SJSA1 (cell line): ENCODE results near the gene KIF26B. TPM values are rescaled to one million over a fixed set of nuclear protein-coding genes. Genes with fewer than 3 reads are reported as not detected.
A peak's percentile ranks its signal among the peaks of the same experiment; 100 is the strongest.
"Not testable (repeated sequence)": the region's sequence is repeated elsewhere in the genome, so short reads cannot be mapped to it uniquely, and the experiment has no call there.

Experiments
- DNase-seq, 2 experiments: peaks; one replicate each; pipeline ENCODE4 v3.0.0-alpha.2; 2015 to 2020; ENCODE audit warnings: low spot score in 2 of 2, low read depth in 1 of 2
- H3K27ac ChIP-seq: fragments of 250-450 bp; sonication (Bioruptor Pico); 2 replicates; pipeline ENCODE4 v1.5.1; 2020; ENCODE audit warnings: mild to moderate bottlenecking, moderate library complexity
- H3K27me3 ChIP-seq: fragments of 250-450 bp; sonication (Bioruptor Pico); replicated peaks from 2 replicates; pipeline ENCODE4 v1.5.1; 2020; ENCODE audit warnings: mild to moderate bottlenecking, moderate library complexity
- H3K36me3 ChIP-seq: fragments of 250-450 bp; sonication (Bioruptor Pico); 2 replicates; pipeline ENCODE4 v1.5.1; 2020; ENCODE audit warnings: mild to moderate bottlenecking
- H3K4me1 ChIP-seq: fragments of 250-450 bp; sonication (Bioruptor Pico); replicated peaks from 2 replicates; pipeline ENCODE4 v1.6.1; 2021; ENCODE audit warnings: mild to moderate bottlenecking
- H3K4me3 ChIP-seq: fragments of 250-450 bp; sonication (Bioruptor Pico); 2 replicates; pipeline ENCODE4 v1.5.1; 2020; ENCODE audit warnings: mild to moderate bottlenecking
- H3K9me3 ChIP-seq: fragments of 250-450 bp; sonication (Bioruptor Pico); replicated peaks from 2 replicates; pipeline ENCODE4 v1.5.1; 2020; ENCODE audit warnings: mild to moderate bottlenecking
- total RNA-seq: library from RNA; depleted of rRNA; stranded (reverse); fragments of >200 nt; shearing (Covaris generic); gene quantifications from 2 replicates; pipeline ENCODE4 v1.2.3, GENCODE V29; 2014

Gene KIF26B
- total RNA-seq, 1 experiment from 2014 or later = 5.9 TPM

DNA sequence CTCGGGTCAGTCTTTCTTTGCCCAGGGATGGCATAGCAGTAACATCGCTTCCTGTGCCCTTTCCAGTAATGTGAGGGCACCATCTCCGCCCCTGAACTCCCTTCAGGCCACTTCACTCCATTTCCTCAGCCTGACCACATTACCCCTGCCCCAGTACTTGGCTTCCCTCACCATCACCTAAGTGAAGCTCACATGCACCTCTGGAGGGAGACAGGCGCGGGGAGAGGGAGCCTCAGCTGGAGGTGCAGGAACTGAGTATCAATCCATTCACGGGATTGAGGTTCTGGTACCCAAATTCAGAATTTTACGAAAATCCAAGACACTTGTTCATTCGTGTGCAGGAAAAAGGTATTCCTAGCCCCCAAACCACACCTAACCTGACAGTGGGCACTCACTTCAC is 540.4 kb downstream of the KIF26B start:
- no peak for DNase-seq
- no peaks in the 10 kb centered on the region for H3K36me3 ChIP-seq
- H3K27me3 ChIP-seq = no peaks in the 10 kb centered on the region
- H3K4me3 ChIP-seq = no peak overlapping the region
- no peaks in the 10 kb centered on the region for H3K9me3 ChIP-seq
- H3K27ac ChIP-seq = no peak overlapping the region
- no peaks in the 10 kb centered on the region for H3K4me1 ChIP-seq

DNA sequence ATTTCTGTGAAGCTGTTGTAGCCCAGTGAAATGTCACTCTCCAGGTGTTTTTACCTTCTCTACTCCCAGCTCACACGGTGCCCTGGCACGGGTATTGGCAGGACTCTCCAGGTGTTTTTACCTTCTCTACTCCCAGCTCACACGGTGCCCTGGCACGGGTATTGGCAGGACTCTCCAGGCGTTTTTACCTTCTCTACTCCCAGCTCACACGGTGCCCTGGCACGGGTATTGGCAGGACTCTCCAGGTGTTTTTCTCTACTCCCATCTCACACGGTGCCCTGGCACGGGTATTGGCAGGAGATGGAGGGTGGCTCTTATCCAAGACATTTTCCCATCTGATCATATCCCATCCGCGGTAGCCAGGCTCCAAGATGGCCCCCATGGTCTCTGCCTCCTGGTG is 540.9 kb downstream of the KIF26B start:
- DNase-seq, H3K27me3 ChIP-seq, H3K36me3 ChIP-seq, H3K4me3 ChIP-seq, H3K27ac ChIP-seq, H3K4me1 ChIP-seq, H3K9me3 ChIP-seq: not testable (repeated sequence)

GRCh38 chr1:245698116-245698515 is 543.3 kb downstream of the KIF26B start:
- H3K27me3 ChIP-seq = no peaks in the 10 kb centered on the region
- no peaks in the 10 kb centered on the region for H3K36me3 ChIP-seq
- H3K4me1 ChIP-seq = no peaks in the 10 kb centered on the region
- H3K4me3 ChIP-seq = no peak overlapping the region
- no peaks in the 10 kb centered on the region for H3K9me3 ChIP-seq
- H3K27ac ChIP-seq = no peak overlapping the region
- DNase-seq = no peak

GRCh38 chr1:245698860-245699259 is 544.1 kb downstream of the KIF26B start:
- Histone ChIP-seq H3K27me3 (no peaks in the 10 kb centered on the region), H3K4me3 (no peak overlapping the region), H3K4me1 (no peaks in the 10 kb centered on the region), H3K27ac (no peak overlapping the region), H3K9me3 (no peaks in the 10 kb centered on the region), H3K36me3 (no peaks in the 10 kb centered on the region)
- DNase-seq = no peak

GRCh38 chr1:245700631-245701030 is 545.8 kb downstream of the KIF26B start:
- Histone ChIP-seq H3K9me3 (no peaks in the 10 kb centered on the region; the same call in 1 of the 2 replicates), H3K36me3 (no peaks in the 10 kb centered on the region), H3K27me3 (no peaks in the 10 kb centered on the region), H3K4me3 (no peak overlapping the region), H3K27ac (no peak overlapping the region), H3K4me1 (0 out of 2 replicates have a peak, but pooled peaks cover 8% of the 10 kb centered on the region)
- DNase-seq = no peak

DNA sequence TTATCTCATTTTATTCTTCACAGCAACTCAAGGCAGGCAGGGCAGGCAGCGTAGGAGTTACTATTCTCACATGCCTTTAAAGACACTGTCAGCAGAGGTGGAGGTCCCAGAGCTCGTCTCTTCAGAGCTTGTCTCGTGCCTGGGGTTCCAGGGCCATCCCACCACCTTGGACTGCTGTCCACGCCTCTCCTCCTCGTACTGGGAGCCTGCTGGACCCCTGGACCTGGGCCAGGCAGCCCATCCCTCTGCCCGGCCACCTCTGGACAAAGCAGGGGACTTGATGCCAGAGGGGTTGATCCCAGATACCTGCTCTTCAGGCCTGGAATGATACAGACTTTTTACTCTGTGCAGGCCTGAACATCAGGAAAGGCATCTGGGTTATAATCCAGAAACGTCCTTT is 546.8 kb downstream of the KIF26B start:
- DNase-seq = no peak

DNA sequence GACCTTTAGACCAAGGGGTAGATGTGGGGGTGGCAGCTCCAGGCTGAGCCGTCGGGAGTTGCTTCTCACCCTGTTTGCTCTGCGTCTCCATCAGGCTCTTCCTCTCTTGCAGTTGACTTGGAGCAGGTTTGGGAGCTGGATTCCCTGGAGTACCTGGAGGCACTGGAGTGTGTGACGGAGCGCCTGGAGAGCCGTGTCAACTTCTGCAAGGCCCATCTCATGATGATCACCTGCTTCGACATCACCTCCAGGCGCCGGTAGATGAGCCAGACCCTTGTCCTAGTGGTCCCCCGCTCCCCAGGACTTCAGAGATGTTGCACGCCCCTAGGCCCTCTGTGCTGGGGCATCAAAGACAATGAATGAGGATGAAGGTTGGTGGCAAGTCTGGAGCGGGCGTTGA is 547.6 kb downstream of the KIF26B start:
- no peak for DNase-seq
- Histone ChIP-seq H3K27me3 (no peaks in the 10 kb centered on the region), H3K4me1 (0 out of 2 replicates have a peak, but pooled peaks cover 8% of the 10 kb centered on the region), H3K27ac (no peak overlapping the region), H3K4me3 (no peak overlapping the region), H3K36me3 (no peaks in the 10 kb centered on the region), H3K9me3 (no peaks in the 10 kb centered on the region; the same call in 1 of the 2 replicates)

More for the DNA sequence above, 546.8 kb downstream of the KIF26B start:
- Histone ChIP-seq H3K4me1 (0 out of 2 replicates have a peak, but pooled peaks cover 8% of the 10 kb centered on the region), H3K9me3 (no peaks in the 10 kb centered on the region; the same call in 1 of the 2 replicates), H3K27me3 (no peaks in the 10 kb centered on the region), H3K27ac (no peak overlapping the region), H3K36me3 (no peaks in the 10 kb centered on the region), H3K4me3 (no peak overlapping the region)

- Histone ChIP-seq H3K4me1 (0 out of 2 replicates have a peak, but pooled peaks cover 8% of the 10 kb centered on the region), H3K4me3 (no peak overlapping the region), H3K27ac (no peak overlapping the region), H3K9me3 (no peaks in the 10 kb centered on the region; the same call in 1 of the 2 replicates), H3K27me3 (no peaks in the 10 kb centered on the region), H3K36me3 (no peaks in the 10 kb centered on the region)
- DNase-seq = no peak
Measured at GRCh38 chr1:245704341-245704740, 549.6 kb downstream of the KIF26B start.

- H3K4me3 ChIP-seq = no peak overlapping the region
- H3K4me1 ChIP-seq = 0 out of 2 replicates have a peak, but pooled peaks cover 8% of the 10 kb centered on the region
- DNase-seq = peak in 1 of 2 experiments; percentile 14
- no peaks in the 10 kb centered on the region for H3K27me3 ChIP-seq
- H3K9me3 ChIP-seq = no peaks in the 10 kb centered on the region; the same call in 1 of the 2 replicates
- H3K27ac ChIP-seq = no peak overlapping the region
- H3K36me3 ChIP-seq = no peaks in the 10 kb centered on the region
Measured at GRCh38 chr1:245704765-245705164, 550.0 kb downstream of the KIF26B start.

DNA sequence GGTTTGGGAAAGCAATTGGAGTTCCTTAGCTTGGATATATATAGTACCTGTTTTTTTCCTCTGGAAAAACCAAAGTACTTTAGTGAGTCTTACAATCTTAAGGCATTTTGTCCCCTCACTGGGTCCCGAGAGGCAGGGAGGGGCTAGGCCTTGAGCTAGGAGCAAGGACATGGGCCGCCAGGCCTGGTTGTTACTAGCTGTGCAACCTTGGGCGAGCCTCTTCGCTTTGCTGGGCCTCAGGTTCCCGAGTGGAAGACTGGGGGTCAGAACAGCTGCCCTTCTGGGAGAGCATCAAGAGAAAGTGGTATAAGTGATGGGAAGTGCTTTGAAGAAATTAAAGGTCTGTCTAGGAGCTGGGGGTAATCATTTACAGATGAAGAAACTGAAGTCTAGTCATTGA is 553.2 kb downstream of the KIF26B start:
- 0 out of 2 replicates have a peak, but pooled peaks cover 8% of the 10 kb centered on the region for H3K4me1 ChIP-seq
- H3K27me3 ChIP-seq = no peaks in the 10 kb centered on the region
- no peaks in the 10 kb centered on the region; the same call in 1 of the 2 replicates for H3K9me3 ChIP-seq
- no peaks in the 10 kb centered on the region for H3K36me3 ChIP-seq
- H3K4me3 ChIP-seq = no peak overlapping the region
- no peak for DNase-seq
- H3K27ac ChIP-seq = no peak overlapping the region

GRCh38 chr1:245710961-245711903 is 556.4 kb downstream of the KIF26B start:
- no peak overlapping the region for H3K27ac ChIP-seq
- H3K4me3 ChIP-seq = no peak overlapping the region
- H3K36me3 ChIP-seq = no peaks in the 10 kb centered on the region
- H3K9me3 ChIP-seq = no peaks in the 10 kb centered on the region
- no peak for DNase-seq
- no peaks in the 10 kb centered on the region for H3K27me3 ChIP-seq
- peaks cover 5% of the 10 kb centered on the region for H3K4me1 ChIP-seq

DNA sequence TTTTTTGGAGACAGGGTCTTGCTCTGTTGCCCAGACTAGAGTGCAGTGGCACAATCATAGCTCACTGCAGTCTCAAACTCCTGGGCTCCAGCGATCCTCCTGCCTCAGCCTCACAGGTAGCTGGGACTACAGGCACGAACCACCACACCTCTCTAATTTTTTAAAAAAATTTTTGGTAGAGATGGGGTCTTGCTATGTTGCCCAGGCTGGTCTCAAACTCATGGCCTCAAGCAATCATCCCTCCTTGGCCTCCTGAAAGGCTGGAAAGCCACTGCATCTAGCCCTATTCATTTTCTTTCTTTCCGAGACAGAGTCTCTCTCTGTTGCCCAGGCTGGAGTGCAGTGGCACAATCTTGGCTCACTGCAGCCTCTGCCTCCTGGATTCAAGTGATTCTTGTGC is 559.2 kb downstream of the KIF26B start:
- H3K36me3 ChIP-seq, H3K27ac ChIP-seq, DNase-seq, H3K27me3 ChIP-seq, H3K4me3 ChIP-seq, H3K4me1 ChIP-seq, H3K9me3 ChIP-seq: not testable (repeated sequence)

DNA sequence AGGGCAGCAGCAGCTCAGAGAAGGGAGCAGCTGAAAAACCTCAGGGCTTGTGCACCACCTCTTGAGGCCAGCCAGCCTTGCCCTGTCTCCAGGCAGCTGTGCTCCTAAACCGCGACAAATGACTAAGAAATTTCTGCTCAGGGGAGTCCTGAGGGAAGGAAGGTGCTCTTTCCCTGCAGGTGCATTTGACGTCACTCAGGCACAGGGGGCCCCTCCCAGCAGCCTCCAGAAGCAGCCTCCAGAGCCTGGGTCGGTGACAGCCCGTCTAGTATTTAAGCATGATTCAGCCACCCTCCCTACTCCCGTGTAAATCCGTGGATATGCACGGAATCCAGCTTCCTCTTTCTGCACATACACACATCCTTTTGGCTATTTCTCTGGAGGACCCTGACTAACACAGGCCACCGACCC is 560.5 kb downstream of the KIF26B start:
- no peak overlapping the region for H3K4me3 ChIP-seq
- no peaks in the 10 kb centered on the region for H3K27me3 ChIP-seq
- H3K36me3 ChIP-seq = no peaks in the 10 kb centered on the region
- no peaks in the 10 kb centered on the region for H3K9me3 ChIP-seq
- H3K27ac ChIP-seq = no peak overlapping the region
- peak in 1 of 2 experiments; percentile 7 for DNase-seq
- H3K4me1 ChIP-seq = peaks cover 6% of the 10 kb centered on the region

GRCh38 chr1:245715970-245716369 is 561.2 kb downstream of the KIF26B start:
- Histone ChIP-seq H3K9me3 (no peaks in the 10 kb centered on the region), H3K36me3 (no peaks in the 10 kb centered on the region), H3K27me3 (no peaks in the 10 kb centered on the region), H3K4me1 (peaks cover 6% of the 10 kb centered on the region), H3K27ac (no peak overlapping the region), H3K4me3 (no peak overlapping the region)
- DNase-seq = peak in 1 of 2 experiments; percentile 55
